IPS-15b (cell line): Measurements from ENCODE around the gene CRYAB.

Source experiments
- H3K27me3 ChIP-seq: one replicate; pipeline ENCODE4 v1.6.1; 2013; ENCODE audit warnings: low read length; ENCODE audit not compliant: control insufficient read depth, insufficient read depth
- H3K36me3 ChIP-seq: one replicate; pipeline ENCODE4 v1.6.1; 2013; ENCODE audit warnings: low read length; ENCODE audit not compliant: control insufficient read depth, insufficient read depth
- H3K4me1 ChIP-seq: one replicate; pipeline ENCODE4 v1.6.1; 2013; ENCODE audit warnings: mild to moderate bottlenecking, low read length; ENCODE audit not compliant: control insufficient read depth, insufficient read depth
- H3K4me3 ChIP-seq: one replicate; pipeline ENCODE4 v1.5.1; 2013; ENCODE audit warnings: low read depth, low read length
- H3K9ac ChIP-seq: one replicate; pipeline ENCODE4 v1.6.1; 2013; ENCODE audit warnings: low read depth, mild to moderate bottlenecking, low read length
- H3K9me3 ChIP-seq: one replicate; pipeline ENCODE4 v1.6.1; 2013; ENCODE audit warnings: mild to moderate bottlenecking, low read length; ENCODE audit not compliant: control insufficient read depth, insufficient read depth

Gene CRYAB

GRCh38 chr11:111911563-111912401 is at the start of gene CRYAB:
TSS of gene CRYAB (minus strand) at chr11:111911770. CDS start at chr11:111911724, 46 bp downstream.
- H3K27me3 ChIP-seq, result no peaks in the 10 kb centered on the region
- H3K9ac ChIP-seq, result peak within 1 kb of the TSS; percentile 26
- peaks cover 13% of the 10 kb centered on the region for H3K4me1 ChIP-seq
- no peaks in the 10 kb centered on the region for H3K9me3 ChIP-seq
- peak within 1 kb of the TSS; percentile 47 for H3K4me3 ChIP-seq
- H3K36me3 ChIP-seq, result no peaks in the 10 kb centered on the region

- no peaks in the 10 kb centered on the region for H3K9me3 ChIP-seq
- H3K27me3 ChIP-seq, result no peaks in the 10 kb centered on the region
- H3K4me3 ChIP-seq, result no peak overlapping the region
- H3K36me3 ChIP-seq, result no peaks in the 10 kb centered on the region
- H3K9ac ChIP-seq, result no peak overlapping the region
- H3K4me1 ChIP-seq, result peaks cover 17% of the 10 kb centered on the region
These were observed 49.3 kb upstream of the CRYAB start for GRCh38 chr11:111960916-111961315.

GRCh38 chr11:111957663-111958444 is 46.3 kb upstream of the CRYAB start:
- no peaks in the 10 kb centered on the region for H3K27me3 ChIP-seq

GRCh38 chr11:111954154-111954553 is 42.6 kb upstream of the CRYAB start:
- Histone ChIP-seq H3K27me3 (no peaks in the 10 kb centered on the region), H3K36me3 (no peaks in the 10 kb centered on the region), H3K9ac (no peak overlapping the region), H3K4me1 (no peaks in the 10 kb centered on the region), H3K4me3 (no peak overlapping the region), H3K9me3 (no peaks in the 10 kb centered on the region)

More at GRCh38 chr11:111957663-111958444, 46.3 kb upstream of the CRYAB start:
- Histone ChIP-seq H3K9me3 (no peaks in the 10 kb centered on the region), H3K36me3 (no peaks in the 10 kb centered on the region), H3K4me3 (no peak overlapping the region), H3K9ac (no peak overlapping the region), H3K4me1 (peaks cover 11% of the 10 kb centered on the region)

GRCh38 chr11:111951565-111951964 is 40.0 kb upstream of the CRYAB start:
- Histone ChIP-seq H3K9me3 (no peaks in the 10 kb centered on the region), H3K4me3 (no peak overlapping the region), H3K4me1 (no peaks in the 10 kb centered on the region), H3K36me3 (no peaks in the 10 kb centered on the region), H3K27me3 (no peaks in the 10 kb centered on the region), H3K9ac (no peak overlapping the region)

- Histone ChIP-seq H3K27me3 (no peaks in the 10 kb centered on the region), H3K4me3 (no peak overlapping the region)
These were observed 38.2 kb upstream of the CRYAB start for GRCh38 chr11:111949519-111950426.

GRCh38 chr11:111947143-111947542 is 35.6 kb upstream of the CRYAB start:
- H3K4me3 ChIP-seq, result no peak overlapping the region
- H3K27me3 ChIP-seq, result no peaks in the 10 kb centered on the region
- no peak overlapping the region for H3K9ac ChIP-seq
- H3K9me3 ChIP-seq, result no peaks in the 10 kb centered on the region
- no peaks in the 10 kb centered on the region for H3K4me1 ChIP-seq
- H3K36me3 ChIP-seq, result no peaks in the 10 kb centered on the region

More at GRCh38 chr11:111949519-111950426, 38.2 kb upstream of the CRYAB start:
- Histone ChIP-seq H3K36me3 (no peaks in the 10 kb centered on the region), H3K4me1 (no peaks in the 10 kb centered on the region), H3K9ac (no peak overlapping the region), H3K9me3 (no peaks in the 10 kb centered on the region)

GRCh38 chr11:111946499-111946898 is 34.9 kb upstream of the CRYAB start:
- H3K9me3 ChIP-seq, result no peaks in the 10 kb centered on the region
- H3K9ac ChIP-seq, result no peak overlapping the region
- H3K4me1 ChIP-seq, result no peaks in the 10 kb centered on the region
- no peak overlapping the region for H3K4me3 ChIP-seq
- H3K36me3 ChIP-seq, result no peaks in the 10 kb centered on the region
- H3K27me3 ChIP-seq, result no peaks in the 10 kb centered on the region

GRCh38 chr11:111945198-111945597 is 33.6 kb upstream of the CRYAB start:
- Histone ChIP-seq H3K9me3 (no peaks in the 10 kb centered on the region), H3K4me1 (no peaks in the 10 kb centered on the region), H3K27me3 (no peaks in the 10 kb centered on the region), H3K4me3 (no peak overlapping the region), H3K9ac (no peak overlapping the region), H3K36me3 (no peaks in the 10 kb centered on the region)

- Histone ChIP-seq H3K9me3 (no peaks in the 10 kb centered on the region), H3K4me1 (no peaks in the 10 kb centered on the region), H3K9ac (no peak overlapping the region), H3K36me3 (no peaks in the 10 kb centered on the region), H3K4me3 (no peak overlapping the region), H3K27me3 (no peaks in the 10 kb centered on the region)
These were observed 33.1 kb upstream of the CRYAB start for GRCh38 chr11:111944651-111945051.

- no peak overlapping the region for H3K9ac ChIP-seq
- H3K4me3 ChIP-seq, result no peak overlapping the region
- H3K9me3 ChIP-seq, result no peaks in the 10 kb centered on the region
- no peaks in the 10 kb centered on the region for H3K36me3 ChIP-seq
- peaks cover under 1% of the 10 kb centered on the region for H3K4me1 ChIP-seq
- no peaks in the 10 kb centered on the region for H3K27me3 ChIP-seq
These were observed 32.6 kb upstream of the CRYAB start for GRCh38 chr11:111944139-111944538.
